Stimulated activated naive B cell treated with anti-CD40 and anti-IgM and Interleukin-4, amounts not matched to agents 10 μg/mL and 1 μg/mL and 100 μg/mL, for 72 hours (primary cell): ENCODE measurements around the gene EFCAB9.
"Not testable (repeated sequence)": the region's sequence is repeated elsewhere in the genome, so short reads cannot be mapped to it uniquely, and the experiment has no call there.

Experiments used
- ATAC-seq, 2 donors: fragments of 150-1000 bp; cut with Tn5 transposase; replicated peaks; 2 replicates each; pipeline ENCODE4 v1.10.0; 2021; ENCODE audit warnings: moderate library complexity in 1 of 2
- DNase-seq: peaks from one replicate; pipeline ENCODE4 v3.0.0; 2021
- H3K27ac Mint-ChIP-seq: one replicate; pipeline ENCODE4 v1.8.0; 2022; ENCODE audit warnings: mild to moderate bottlenecking, mixed read lengths
- H3K27me3 Mint-ChIP-seq, 2 donors: one replicate each; pipeline ENCODE4 v1.8.0; 2022; ENCODE audit warnings: mixed read lengths in 2 of 2
- H3K36me3 Mint-ChIP-seq, 2 donors: one replicate each; pipeline ENCODE4 v1.8.0; 2022; ENCODE audit warnings: mixed read lengths in 2 of 2, mild to moderate bottlenecking in 1 of 2
- H3K4me1 Mint-ChIP-seq, 2 donors: one replicate each; pipeline ENCODE4 v1.8.0; 2022; ENCODE audit warnings: mixed read lengths in 2 of 2, mild to moderate bottlenecking in 1 of 2
- H3K4me3 Mint-ChIP-seq, 2 donors: one replicate each; pipeline ENCODE4 v1.8.0; 2022; ENCODE audit warnings: mild to moderate bottlenecking in 2 of 2, mixed read lengths in 2 of 2, moderate library complexity in 1 of 2
- H3K9me3 Mint-ChIP-seq, 2 donors: one replicate each; pipeline ENCODE4 v1.8.0; 2022; ENCODE audit warnings: mixed read lengths in 2 of 2, mild to moderate bottlenecking in 1 of 2

Gene EFCAB9

DNA sequence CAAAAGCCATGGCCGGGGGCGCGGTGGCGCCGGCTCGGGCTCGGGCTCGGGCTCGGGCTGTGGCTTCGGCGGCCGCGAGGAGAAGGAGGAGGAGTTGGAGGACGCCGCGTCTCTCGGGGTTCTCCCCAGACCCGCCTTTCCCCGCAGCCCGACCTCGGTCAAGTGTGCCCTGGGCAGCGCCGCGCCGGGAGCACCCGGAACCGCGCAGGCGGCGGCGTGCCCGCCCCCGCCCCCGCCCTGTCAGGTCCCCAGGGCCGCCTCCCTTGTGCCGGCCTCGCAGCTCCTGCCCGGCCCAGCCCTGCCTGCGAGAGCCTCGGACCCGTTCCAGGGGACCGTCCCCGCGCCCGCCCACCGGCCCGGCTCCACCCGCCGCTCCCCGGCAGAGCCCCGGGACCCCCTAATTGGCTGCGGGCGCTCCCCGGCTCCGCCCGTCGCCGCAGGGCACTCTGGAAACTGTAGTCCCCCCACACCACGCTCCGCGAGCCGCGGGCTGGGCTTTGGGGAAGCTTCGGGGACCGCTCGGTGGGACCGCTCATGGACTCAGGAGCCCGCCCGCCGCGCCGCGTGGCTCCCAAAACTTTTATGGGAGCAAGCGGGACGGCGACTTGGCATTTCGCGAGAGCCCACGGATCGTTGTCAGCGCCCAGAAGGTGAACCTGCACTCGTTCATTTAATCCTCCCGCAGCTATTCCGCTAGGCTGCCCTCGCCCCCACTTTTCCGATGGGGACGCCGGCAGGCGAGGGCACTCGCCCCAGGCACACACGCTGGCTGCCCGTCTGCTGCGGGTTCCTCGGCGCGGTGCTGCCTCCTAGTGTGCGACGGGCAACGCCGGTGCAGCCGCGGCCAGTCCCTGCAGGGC lies 5.7 kb upstream of the EFCAB9 start, which contains the start of gene STK10:
Gene STK10, minus strand, starts transcription at position 192 of the 860 bp plus-strand sequence. Its CDS starts 182 bp downstream, at position 10.
- ATAC-seq (peak; percentile 73 to 82), DNase-seq (peak; percentile 95)
- peak within 1 kb of the TSS; percentile 98 for H3K27ac Mint-ChIP-seq
- peaks cover 25 to 35% of the 10 kb centered on the region in 2 donors for H3K4me1 Mint-ChIP-seq
- peak within 1 kb of the TSS; percentile 94 to 98 for H3K4me3 Mint-ChIP-seq
- H3K36me3 Mint-ChIP-seq, result peaks cover 25 to 39% of the 10 kb centered on the region in 2 donors
- H3K9me3 Mint-ChIP-seq, result no peaks in the 10 kb centered on the region
- no peaks in the 10 kb centered on the region for H3K27me3 Mint-ChIP-seq

DNA sequence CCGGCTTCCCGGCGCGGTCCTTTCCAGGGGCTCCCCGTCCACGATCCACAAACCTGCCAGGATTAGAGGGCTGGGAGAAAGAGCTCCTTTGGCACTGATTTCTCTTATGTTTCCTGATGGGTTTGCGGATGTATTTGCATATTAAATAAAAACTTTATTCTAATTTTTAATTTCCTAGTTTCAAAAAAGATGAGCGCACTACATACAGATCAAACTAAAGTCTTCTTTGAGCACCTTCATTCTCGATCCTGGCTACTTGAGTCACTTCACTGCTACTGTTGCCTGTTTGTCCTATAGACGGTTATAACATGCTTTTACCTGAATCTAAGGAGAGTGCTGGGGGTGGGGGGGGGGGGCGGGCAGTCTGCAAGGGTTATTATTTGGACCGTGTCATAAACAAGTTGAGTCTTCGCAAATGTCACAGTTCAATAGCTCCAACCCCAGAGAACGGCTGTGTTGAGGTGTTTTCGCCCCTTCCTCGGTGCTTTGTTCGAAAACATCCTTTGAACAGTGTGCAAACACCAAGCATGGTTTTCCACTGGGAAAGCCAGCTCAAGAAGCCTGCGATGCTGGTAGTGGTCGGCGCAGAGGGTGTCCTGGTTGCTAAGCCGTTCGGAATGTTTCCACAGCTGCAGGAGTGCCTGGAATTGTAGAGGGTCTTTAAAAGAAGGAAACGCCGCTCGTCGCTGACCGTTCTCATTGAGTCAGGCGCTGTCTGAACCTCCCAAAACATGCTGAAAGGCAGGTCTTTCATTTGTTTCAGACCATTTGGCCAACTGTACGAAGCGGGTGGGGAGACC lies 4.9 kb upstream of the EFCAB9 start:
- ATAC-seq, result no peak
- H3K27ac Mint-ChIP-seq, result peak overlapping the region; percentile 88
- H3K27me3 Mint-ChIP-seq, result no peaks in the 10 kb centered on the region
- H3K9me3 Mint-ChIP-seq, result no peaks in the 10 kb centered on the region
- H3K4me3 Mint-ChIP-seq, result peak overlapping the region; percentile 94 to 98
- H3K36me3 Mint-ChIP-seq, result peaks cover 22 to 34% of the 10 kb centered on the region in 2 donors
- peaks cover 22 to 30% of the 10 kb centered on the region in 2 donors for H3K4me1 Mint-ChIP-seq
- no peak for DNase-seq

DNA sequence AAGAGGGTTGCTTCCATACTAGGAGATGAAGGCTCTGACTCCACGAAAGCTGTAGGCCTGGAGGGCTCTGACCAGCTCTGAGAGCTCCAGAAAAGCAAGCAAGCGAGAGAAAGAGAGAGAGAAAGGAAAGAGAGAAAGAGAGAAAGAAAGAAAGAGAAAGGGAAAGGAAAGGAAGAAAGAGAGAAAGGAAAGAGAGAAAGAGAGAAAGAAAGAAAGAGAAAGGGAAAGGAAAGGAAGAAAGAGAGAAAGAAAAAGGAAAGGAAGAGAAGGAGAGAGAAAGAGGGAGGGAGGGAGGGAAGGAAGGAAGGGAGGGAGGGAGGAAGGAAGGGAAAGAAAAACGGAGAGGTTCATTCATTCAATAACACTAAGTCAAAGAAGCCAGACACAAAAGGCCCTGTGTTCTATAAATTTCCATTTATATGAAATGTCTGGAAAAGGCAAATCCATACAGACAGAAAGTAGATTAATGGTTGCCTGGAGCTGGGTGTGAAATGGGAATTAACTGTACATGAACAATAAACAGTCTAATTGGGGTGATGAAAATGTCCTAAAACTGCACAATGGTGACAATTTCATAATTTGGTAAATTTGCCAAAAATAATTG lies 4.2 kb upstream of the EFCAB9 start:
- no peak for ATAC-seq
- no peaks in the 10 kb centered on the region for H3K9me3 Mint-ChIP-seq

DNA sequence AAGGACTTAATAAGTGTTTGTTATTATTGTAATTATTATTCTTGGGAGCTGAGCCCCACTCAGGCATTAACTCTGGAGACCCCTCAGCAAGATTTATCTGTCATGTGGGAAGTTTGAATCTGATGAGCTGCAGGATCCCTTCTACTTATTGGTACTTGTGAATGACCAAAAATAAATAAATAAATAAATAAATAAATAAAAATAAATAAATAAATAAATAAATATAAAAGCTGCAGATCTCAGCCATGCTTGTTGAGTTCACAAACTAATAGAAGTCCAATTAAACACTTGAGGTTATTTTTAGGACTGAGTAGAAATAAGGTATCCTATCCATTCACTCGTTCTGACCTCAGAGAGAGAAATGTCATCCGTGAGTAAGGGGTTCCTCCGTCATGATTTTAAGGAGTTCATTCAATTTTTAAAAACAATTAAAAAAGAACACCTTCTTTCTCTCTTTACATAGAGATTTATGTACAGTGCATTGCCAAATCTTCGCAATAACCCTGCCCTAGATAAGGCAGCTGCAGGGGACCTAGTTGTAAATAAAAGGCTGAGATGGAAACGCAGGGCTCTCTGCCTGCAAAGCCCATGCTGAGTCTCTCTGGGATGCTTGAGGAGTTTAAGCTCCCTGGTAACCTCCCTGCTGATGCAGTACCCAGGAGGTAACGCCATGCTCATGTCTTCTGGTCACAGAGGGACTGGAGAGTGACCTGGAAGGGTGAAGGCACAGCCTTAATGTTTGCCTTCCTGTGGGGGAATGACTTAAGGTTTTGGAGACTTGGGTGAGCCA lies 1.2 kb downstream of the EFCAB9 start:
- H3K36me3 Mint-ChIP-seq, result no peaks in the 10 kb centered on the region
- DNase-seq (no peak), ATAC-seq (no peak)
- H3K27me3 Mint-ChIP-seq, result no peaks in the 10 kb centered on the region
- H3K4me3 Mint-ChIP-seq, result no peak overlapping the region
- H3K9me3 Mint-ChIP-seq, result no peaks in the 10 kb centered on the region
- peaks cover 9 to 13% of the 10 kb centered on the region in 2 donors for H3K4me1 Mint-ChIP-seq
- no peak overlapping the region for H3K27ac Mint-ChIP-seq

More for the DNA sequence above, 4.2 kb upstream of the EFCAB9 start:
- Mint-ChIP-seq H3K4me3 (no peak overlapping the region), H3K36me3 (peaks cover 18 to 28% of the 10 kb centered on the region in 2 donors), H3K27me3 (no peaks in the 10 kb centered on the region), H3K27ac (no peak overlapping the region), H3K4me1 (peaks cover 16 to 23% of the 10 kb centered on the region in 2 donors)
- DNase-seq, result no peak

DNA sequence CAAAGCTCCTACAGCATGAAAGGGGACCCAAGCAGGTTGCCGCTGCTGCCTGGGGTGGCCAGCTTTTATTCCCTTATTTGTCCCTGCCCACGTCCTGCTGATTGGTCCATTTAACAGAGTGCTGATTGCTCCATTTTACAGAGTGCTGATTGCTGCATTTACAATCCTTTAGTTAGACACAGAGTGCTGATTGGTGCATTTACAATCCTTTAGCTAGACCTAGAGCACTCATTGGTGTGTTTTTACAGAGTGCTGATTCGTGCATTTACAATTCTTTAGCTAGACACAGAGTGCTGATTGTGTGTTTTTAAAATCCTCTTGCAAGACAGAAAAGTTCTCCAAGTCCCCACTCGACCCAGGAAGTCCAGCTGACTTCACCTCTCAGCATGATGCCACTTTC lies 3.8 kb downstream of the EFCAB9 start:
- ATAC-seq, H3K27me3 Mint-ChIP-seq, H3K27ac Mint-ChIP-seq, H3K36me3 Mint-ChIP-seq, DNase-seq, H3K9me3 Mint-ChIP-seq, H3K4me3 Mint-ChIP-seq: not testable (repeated sequence)
- H3K4me1 Mint-ChIP-seq, result peaks cover 15 to 22% of the 10 kb centered on the region in 2 donors

DNA sequence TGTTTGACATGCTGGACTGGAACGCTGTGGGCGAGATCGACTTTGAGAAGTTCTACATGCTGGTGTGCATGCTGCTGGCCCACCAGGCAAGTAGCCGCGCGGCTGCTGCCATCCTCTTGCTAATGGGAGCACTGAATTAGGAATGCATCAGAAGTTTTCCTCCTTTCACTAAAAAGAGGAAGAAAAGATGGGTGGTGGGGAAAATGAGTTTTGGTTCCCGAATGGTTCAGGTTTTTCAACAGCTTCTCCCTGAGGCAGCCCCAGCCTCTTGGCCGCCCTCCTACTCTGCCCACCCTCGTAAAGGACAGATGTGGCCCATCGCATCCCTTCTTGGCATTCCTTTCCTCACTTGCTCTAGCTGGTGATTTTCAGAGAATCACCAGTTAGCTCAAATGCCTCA lies 5.5 kb downstream of the EFCAB9 start:
- no peak for DNase-seq
- H3K4me1 Mint-ChIP-seq, result peaks cover 15 to 28% of the 10 kb centered on the region in 2 donors
- no peaks in the 10 kb centered on the region for H3K9me3 Mint-ChIP-seq
- ATAC-seq, result no peak
- no peak overlapping the region for H3K4me3 Mint-ChIP-seq
- H3K36me3 Mint-ChIP-seq, result no peaks in the 10 kb centered on the region
- H3K27ac Mint-ChIP-seq, result peak overlapping the region; percentile 31
- H3K27me3 Mint-ChIP-seq, result no peaks in the 10 kb centered on the region

DNA sequence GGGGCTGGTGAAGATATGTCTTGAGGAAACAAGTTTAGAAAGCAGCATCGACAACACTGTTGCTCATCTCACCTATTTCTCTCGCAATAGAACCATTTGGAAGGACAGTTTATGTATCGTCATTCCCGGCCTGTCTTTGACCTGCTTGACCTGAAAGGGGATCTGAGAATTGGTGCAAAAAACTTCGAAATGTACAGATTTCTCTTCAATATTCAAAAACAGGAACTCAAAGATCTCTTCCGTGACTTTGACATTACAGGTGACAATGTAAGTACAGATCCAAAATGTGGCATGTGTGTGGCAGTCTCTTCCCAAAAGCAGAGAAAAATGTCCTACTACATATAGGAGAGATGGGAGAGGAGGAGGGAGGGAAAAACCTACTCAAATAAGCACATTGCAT lies 6.5 kb downstream of the EFCAB9 start:
- Mint-ChIP-seq H3K9me3 (no peaks in the 10 kb centered on the region), H3K27me3 (no peaks in the 10 kb centered on the region), H3K36me3 (no peaks in the 10 kb centered on the region), H3K27ac (no peak overlapping the region), H3K4me3 (no peak overlapping the region), H3K4me1 (peaks cover 15 to 28% of the 10 kb centered on the region in 2 donors)
- DNase-seq (no peak), ATAC-seq (peak; percentile 51 to 52)

DNA sequence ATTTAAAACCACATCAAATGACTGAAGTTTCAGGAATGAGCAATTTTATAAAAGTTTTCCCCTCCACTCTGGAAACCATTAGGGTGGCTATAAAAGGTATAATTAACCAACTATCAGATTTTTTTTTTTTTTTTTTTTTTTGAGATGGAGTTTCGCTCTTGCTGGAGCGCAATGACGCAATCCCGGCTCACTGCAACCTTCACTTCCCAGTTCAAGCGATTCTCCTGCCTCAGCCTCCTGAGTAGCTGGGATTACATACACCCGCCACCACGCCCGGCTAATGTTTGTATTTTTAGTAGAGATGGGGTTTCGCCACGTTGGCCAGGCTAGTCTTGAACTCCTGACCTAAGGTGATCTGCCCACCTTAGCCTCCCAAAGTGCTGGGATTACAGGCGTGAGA lies 12.0 kb downstream of the EFCAB9 start:
- H3K27ac Mint-ChIP-seq, DNase-seq, H3K27me3 Mint-ChIP-seq: not testable (repeated sequence)

DNA sequence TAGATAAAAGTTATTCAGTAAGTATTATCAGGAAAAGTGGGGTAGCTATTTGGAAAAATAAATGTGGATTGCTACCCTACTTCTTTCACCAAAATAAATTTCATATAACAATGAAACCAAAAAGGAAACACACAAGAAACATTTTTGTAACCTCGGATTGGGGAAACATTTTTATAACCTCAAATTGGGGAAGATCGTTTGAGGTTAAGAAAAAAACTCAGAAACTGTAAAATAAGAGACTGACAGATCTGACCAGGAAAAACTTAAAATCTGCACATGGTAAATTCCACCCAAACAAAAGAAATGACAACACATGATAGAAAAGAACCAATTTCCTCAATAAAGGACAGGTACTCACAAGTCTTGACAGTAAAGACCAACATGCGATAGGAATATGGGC lies 13.5 kb downstream of the EFCAB9 start:
- H3K4me3 Mint-ChIP-seq, result no peak overlapping the region
- H3K27me3 Mint-ChIP-seq, result no peaks in the 10 kb centered on the region
- H3K36me3 Mint-ChIP-seq, result peaks cover 18 to 34% of the 10 kb centered on the region in 2 donors
- no peak for DNase-seq
- H3K27ac Mint-ChIP-seq, result no peak overlapping the region
- no peaks in the 10 kb centered on the region for H3K9me3 Mint-ChIP-seq
- peaks cover 0 to 19% of the 10 kb centered on the region in 2 donors for H3K4me1 Mint-ChIP-seq
- no peak for ATAC-seq

More for the DNA sequence above, 12.0 kb downstream of the EFCAB9 start:
- Mint-ChIP-seq H3K36me3 (peaks cover 14 to 26% of the 10 kb centered on the region in 2 donors), H3K4me1 (peaks cover 0 to 20% of the 10 kb centered on the region in 2 donors)
- H3K4me3 Mint-ChIP-seq, ATAC-seq, H3K9me3 Mint-ChIP-seq: not testable (repeated sequence)

DNA sequence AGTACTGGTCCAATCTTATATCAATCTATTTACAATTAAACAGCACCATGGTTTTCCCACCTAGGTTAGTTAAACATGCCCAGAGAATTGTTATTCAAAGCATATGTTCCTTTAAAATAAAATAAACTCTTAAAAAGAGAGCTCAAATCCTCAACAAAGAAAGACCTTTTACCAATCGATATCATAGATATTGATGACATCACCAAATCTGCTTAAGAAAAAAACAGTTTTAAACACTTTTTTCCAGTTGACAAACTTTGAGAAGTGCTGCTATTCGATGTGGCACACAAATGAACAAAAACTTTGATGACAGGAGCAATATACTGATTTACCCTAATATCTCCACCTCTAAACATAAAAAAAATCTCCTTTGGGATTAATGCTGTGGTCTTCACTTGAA lies 15.7 kb downstream of the EFCAB9 start:
- H3K9me3 Mint-ChIP-seq, result no peaks in the 10 kb centered on the region
- H3K36me3 Mint-ChIP-seq, result peaks cover 22 to 38% of the 10 kb centered on the region in 2 donors
- H3K27ac Mint-ChIP-seq, result no peak overlapping the region
- DNase-seq (no peak), ATAC-seq (no peak)
- H3K27me3 Mint-ChIP-seq, result no peaks in the 10 kb centered on the region
- no peak overlapping the region for H3K4me3 Mint-ChIP-seq
- H3K4me1 Mint-ChIP-seq, result peaks cover 0 to 13% of the 10 kb centered on the region in 2 donors

DNA sequence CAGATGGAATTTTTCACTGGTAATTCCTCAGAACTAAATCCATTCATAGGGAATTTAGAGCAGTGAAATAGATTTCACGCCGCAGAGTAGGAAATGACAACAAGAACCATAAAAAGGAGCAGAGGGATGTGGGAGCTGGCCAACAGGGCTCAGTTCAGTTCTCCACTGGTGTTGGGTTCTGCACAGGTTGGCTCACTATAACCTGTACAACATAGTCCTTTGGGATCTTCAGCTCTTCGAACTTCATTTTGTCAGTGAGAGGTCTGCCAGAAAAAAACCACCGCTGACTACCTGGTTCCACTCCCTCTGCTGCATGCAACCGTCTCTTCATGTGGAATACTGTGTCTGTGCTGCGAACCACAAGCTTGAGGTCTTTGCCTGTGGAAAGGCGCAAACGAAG lies 17.7 kb downstream of the EFCAB9 start:
- Mint-ChIP-seq H3K27me3 (no peaks in the 10 kb centered on the region), H3K4me3 (no peak overlapping the region), H3K36me3 (peaks cover 32 to 47% of the 10 kb centered on the region in 2 donors), H3K9me3 (no peaks in the 10 kb centered on the region), H3K4me1 (peaks cover 0 to 21% of the 10 kb centered on the region in 2 donors), H3K27ac (peak overlapping the region; percentile 11)
- ATAC-seq (no peak), DNase-seq (no peak)

DNA sequence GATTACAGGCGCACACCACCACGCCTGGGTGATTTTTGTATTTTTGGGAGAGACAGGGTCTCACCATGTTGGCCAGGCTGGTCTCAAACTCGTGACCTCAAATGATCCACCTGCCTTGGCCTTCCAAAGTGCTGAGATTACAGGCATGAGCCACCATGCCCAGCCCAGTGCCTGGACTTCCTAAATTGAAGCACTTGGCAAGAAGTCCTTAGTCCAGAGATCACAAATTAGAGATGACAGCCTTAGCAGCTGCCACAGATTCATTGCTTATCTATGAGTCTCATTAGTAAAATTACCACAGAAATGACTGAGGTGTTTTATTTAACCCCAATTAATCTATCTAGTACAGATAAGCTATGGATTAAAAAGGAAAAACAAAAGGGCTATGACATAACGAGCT lies 19.2 kb downstream of the EFCAB9 start:
- H3K27ac Mint-ChIP-seq, result no peak overlapping the region
- no peaks in the 10 kb centered on the region for H3K9me3 Mint-ChIP-seq
- H3K4me1 Mint-ChIP-seq, result peaks cover 0 to 13% of the 10 kb centered on the region in 2 donors
- no peak for DNase-seq
- peaks cover 37 to 47% of the 10 kb centered on the region in 2 donors for H3K36me3 Mint-ChIP-seq
- H3K27me3 Mint-ChIP-seq, result no peaks in the 10 kb centered on the region
- no peak for ATAC-seq
- no peak overlapping the region for H3K4me3 Mint-ChIP-seq

DNA sequence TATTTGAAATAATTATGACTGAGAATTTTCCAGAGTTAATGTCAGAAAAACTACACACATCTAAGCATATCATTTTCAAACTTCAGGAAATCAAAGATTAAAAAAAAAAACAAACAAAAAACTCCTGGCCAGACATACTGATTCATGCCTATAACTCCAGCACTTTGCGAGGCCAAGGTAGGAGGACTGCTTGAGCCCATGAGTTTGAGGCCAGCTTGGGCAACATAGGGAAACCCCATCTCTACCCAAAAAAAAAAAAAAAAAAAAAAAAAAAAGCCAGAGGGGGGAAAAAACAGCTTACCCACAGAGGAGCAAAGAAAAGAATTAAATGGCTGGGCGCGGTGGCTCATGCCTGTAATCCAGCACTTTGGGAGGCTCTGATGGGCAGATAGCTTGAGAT lies 22.4 kb downstream of the EFCAB9 start:
- ATAC-seq, result no peak
- H3K9me3 Mint-ChIP-seq, result peaks cover 2 to 7% of the 10 kb centered on the region in 2 donors
- peaks cover 47 to 57% of the 10 kb centered on the region in 2 donors for H3K36me3 Mint-ChIP-seq
- H3K4me3 Mint-ChIP-seq, result no peak overlapping the region
- no peaks in the 10 kb centered on the region for H3K27me3 Mint-ChIP-seq
- peaks cover 0 to 13% of the 10 kb centered on the region in 2 donors for H3K4me1 Mint-ChIP-seq
- H3K27ac Mint-ChIP-seq, result no peak overlapping the region
- no peak for DNase-seq
